HG02623 (cell line): ENCODE measurements around the gene ORAI2.
A peak's percentile ranks its signal among the peaks of the same experiment; 100 is the strongest.
"Not testable (repeated sequence)": the region's sequence is repeated elsewhere in the genome, so short reads cannot be mapped to it uniquely, and the experiment has no call there.

ENCODE experiments used
- ATAC-seq: cut with Tn5 transposase; IDR thresholded peaks from one replicate; pipeline ENCODE4 v1.9.1; 2021; ENCODE audit warnings: moderate library complexity; ENCODE audit not compliant: unreplicated experiment

ORAI2 gene

GRCh38 chr7:102445674-102446071, 12.3 kb downstream of the ORAI2 start:
- ATAC-seq = no peak

GRCh38 chr7:102446387-102447156, 13.2 kb downstream of the ORAI2 start:
- ATAC-seq = no peak

DNA sequence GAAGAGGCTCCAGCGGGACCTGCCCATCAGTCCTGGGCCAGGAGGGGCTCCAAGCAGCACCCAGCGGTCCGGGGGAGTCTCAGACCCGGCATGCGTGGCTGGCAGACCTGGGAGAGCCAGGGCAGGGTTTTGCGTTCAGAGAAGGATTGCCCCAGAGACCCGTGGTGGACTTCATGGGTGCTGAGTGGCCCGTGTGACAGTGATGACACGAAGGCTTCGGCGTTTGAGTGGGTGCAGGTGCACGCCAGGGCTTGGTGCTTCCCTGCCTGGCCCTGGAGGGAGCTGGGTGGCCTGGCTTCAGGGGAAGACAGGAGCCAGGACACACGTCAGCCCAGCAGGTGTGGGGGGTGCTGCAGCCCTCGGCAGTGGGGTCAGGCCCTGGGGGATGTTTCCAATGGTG, 13.9 kb downstream of the ORAI2 start:
- no peak for ATAC-seq

DNA sequence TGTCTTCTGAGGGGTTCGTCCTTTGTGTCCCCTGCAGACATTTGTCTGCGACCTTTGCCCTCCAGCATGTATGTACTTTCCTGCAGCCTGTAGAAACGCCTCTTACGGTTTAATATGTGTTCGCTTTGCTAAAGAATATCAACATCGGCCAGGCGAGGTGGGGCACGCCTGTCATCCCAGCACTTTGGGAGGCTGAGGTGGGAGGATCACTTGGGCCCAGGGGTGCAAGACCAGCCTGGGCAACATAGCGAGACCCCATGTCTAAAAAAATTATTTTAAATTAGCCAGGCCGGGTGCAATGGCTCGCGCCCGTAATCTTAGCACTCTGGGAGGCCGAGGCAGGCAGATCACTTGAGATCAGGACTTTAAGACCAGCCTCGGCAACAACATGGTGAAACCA, 15.8 kb downstream of the ORAI2 start:
- no peak for ATAC-seq

GRCh38 chr7:102450242-102450641, 16.9 kb downstream of the ORAI2 start:
- no peak for ATAC-seq

- ATAC-seq = no peak
Observed at GRCh38 chr7:102451371-102452054, 18.1 kb downstream of the ORAI2 start.

GRCh38 chr7:102452451-102452850, 19.1 kb downstream of the ORAI2 start:
- ATAC-seq = no peak

DNA sequence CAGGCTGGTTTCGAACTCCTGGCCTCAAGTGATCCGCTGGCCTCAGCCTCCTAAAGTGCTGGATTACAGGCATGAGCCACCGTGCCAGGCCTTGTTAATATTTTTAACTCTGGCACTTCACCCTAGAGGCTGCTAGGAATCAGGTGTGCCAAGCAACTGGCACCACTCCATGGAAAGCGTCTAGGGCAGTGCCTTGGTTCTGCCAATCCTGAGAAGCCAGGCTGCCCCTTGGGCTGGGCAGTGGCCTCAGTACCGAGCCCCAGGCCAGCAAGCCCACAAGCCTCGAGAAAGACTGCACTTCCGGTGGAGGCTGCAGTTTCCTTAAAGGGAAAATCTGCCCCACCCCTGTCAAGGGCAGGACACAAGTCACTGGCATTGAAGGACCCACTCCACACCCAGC, 19.9 kb downstream of the ORAI2 start:
- ATAC-seq = no peak

DNA sequence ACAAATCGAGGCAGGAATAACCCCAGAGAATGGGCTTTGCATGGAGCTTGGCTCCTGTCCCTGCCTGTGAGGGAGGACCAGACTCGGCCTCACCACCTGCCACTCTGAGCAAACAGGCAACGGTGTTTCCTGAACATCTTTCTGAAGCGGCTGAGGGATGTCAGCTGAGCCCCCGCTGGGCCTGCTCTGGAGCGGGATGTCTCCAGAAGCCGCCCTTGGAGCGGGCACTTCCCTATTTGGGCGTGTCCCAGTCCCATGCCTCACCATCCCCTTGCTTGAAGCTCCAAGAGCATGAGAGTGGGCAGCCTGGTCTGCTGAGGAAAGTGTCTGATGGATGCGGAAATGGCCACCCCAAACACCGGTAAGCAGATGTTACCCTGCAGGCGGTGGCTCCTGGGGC, 21.1 kb downstream of the ORAI2 start:
- no peak for ATAC-seq

DNA sequence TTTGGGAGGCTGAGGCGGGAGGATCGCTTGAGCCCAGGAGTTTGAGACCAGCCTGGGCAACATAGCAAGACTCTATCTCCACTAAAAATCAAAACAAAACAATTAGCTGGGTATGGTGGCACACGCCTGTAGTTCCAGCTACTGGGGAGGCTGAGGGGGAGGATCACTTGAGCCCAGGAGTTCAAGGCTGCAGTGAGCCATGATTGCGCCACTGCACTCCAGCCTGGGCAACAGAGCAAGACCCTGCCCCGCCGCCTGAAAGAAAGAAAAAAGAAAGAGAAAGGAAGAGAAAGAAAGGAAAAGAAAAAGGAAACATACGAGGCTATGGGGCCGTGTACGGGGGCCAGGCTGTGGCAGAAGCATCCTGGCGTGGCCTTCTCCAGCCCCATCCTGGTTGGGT, 21.6 kb downstream of the ORAI2 start:
- ATAC-seq = not testable (repeated sequence)

DNA sequence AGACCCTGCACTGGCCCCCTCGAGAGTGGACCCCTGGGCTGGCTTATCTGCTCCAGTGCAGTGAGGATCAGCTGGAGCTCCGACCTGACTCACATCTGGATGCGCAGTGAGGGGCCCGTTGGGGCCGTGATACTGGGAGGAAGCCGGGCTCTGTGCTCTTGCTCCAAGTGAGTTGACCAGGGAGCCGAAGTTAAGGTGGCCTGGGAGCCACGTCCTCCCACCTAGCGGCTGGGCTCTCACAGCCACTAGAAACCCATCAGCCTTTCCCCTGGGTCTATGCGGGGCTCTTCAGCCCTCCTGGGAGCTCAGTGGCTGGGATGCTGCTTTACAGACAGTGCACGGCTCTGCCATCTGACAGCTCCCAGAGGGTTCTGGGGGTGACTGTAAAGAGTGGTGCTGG, 22.2 kb downstream of the ORAI2 start:
- ATAC-seq = no peak

DNA sequence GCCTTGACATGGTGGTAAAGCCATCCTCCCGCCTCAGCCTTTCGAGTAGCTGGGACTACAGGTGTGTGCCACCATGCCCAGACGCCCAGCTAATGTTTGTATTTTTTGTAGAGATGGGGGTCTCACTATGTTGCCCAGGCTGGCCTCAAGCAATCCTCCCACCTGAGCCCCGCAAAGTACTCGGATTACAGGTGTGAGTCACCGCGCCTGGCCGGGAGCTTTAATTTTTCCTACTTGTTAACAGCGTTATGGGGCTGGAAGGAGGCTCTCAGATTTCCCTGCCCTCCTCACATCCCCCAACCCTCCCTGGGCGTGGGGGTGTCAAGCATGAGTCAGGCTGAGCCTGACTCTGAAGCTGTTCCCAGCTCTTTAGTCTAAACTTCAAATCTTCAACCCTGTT, 23.0 kb downstream of the ORAI2 start:
- no peak for ATAC-seq

GRCh38 chr7:102457352-102457924, 24.1 kb downstream of the ORAI2 start:
- no peak for ATAC-seq

GRCh38 chr7:102459221-102459844, 26.0 kb downstream of the ORAI2 start:
- no peak for ATAC-seq

GRCh38 chr7:102460467-102460866, 27.1 kb downstream of the ORAI2 start:
- ATAC-seq = no peak

- ATAC-seq = no peak
Observed at GRCh38 chr7:102463841-102464576, 30.6 kb downstream of the ORAI2 start.

DNA sequence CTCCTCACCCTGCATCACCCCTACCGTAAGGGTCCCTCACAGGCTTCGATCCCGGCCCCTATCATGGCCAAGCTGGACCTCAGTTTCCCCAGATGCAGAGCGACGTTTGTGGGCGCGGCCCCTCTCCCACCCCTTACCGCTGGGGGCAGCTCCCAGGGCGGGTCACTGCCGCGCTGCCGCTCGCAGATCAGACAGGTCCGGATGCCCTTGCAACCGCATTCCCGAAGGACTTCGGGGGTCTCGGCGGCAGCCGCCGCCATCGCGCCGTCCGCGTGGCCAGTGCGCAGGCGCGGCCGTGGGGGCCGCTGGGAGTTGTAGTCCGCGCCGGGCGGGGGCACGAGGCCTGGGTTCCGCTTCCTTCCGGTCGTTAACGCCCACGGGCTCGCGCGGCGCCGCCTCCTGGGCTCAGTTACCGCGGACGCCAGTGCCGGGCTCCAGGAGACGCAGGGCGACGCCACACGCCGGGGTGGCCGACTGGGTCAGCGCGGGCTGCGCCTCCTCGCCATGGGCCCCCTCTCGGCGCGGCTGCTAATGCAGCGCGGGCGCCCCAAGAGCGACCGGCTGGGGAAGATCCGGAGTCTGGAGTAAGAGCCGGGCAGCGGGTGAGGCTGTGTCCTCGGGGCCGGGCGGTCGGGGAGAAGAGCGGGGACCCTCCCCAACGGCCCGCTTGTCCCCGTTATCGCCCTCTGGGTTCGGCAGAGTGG, 31.4 kb downstream of the ORAI2 start, which contains the start of the genes ALKBH4 and LRWD1:
ALKBH4 (minus strand) TSS at position 287 of the 704 bp plus-strand sequence; CDS start at position 260, 27 bp downstream.
LRWD1 (plus strand) TSS at position 408 of the 704 bp plus-strand sequence; CDS start at position 505, 97 bp downstream.
- ATAC-seq = peak; percentile 92

DNA sequence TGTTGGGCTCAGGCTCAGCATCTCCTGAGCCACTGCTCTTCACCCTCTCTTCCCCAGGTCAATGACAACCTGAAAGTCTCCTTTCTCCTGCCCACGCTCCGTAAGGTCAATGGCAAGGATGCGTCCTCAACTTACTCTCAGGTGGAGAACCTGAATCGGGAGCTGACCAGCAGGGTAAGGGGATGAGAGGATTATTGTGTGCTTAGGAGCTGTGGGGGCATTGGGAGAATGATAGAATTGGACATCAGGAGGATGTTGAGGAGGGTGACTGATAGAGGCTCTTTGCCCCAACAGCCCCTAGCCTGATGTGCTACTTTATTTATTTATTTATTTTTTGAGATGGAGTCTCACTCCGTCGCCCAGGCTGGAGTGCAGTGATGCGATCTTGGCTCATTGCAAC, 32.7 kb downstream of the ORAI2 start:
- ATAC-seq = no peak

GRCh38 chr7:102467581-102468477, 34.5 kb downstream of the ORAI2 start:
- ATAC-seq = no peak
